CD14-positive monocyte (primary cell): ENCODE data around the gene MRPL23. TPM values are rescaled to one million over a fixed set of nuclear protein-coding genes. Genes with fewer than 3 reads are reported as not detected.

ENCODE experiments used
- DNase-seq, 3 donors: peaks; one replicate each; pipeline ENCODE4 v3.0.0-alpha.2; 2011 to 2022
- H2AFZ ChIP-seq: 2 replicates; pipeline ENCODE4 v1.6.0; 2012; ENCODE audit warnings: mild to moderate bottlenecking, low read depth, low read length, inconsistent platforms; ENCODE audit not compliant: insufficient read depth, poor library complexity, severe bottlenecking
- H3K27ac ChIP-seq, 2 donors: 1 replicate in 1 of 2; 2 replicates in 1 of 2; pipeline ENCODE4 v1.5.1; 2012 to 2013; ENCODE audit warnings: low read length in 2 of 2, control low read depth in 1 of 2, inconsistent platforms in 1 of 2, low read depth in 1 of 2, mild to moderate bottlenecking in 1 of 2
- H3K27me3 ChIP-seq, 2 donors: one replicate each; pipeline versions ENCODE4 v1.6.0 to v1.6.1; 2011 to 2013; ENCODE audit warnings: low read length in 2 of 2; ENCODE audit not compliant: control insufficient read depth in 2 of 2, insufficient read depth in 2 of 2
- H3K36me3 ChIP-seq, 2 donors: replicated peaks in 1 of 2; 1 replicate in 1 of 2; 2 replicates in 1 of 2; pipeline versions ENCODE4 v1.5.1 to v1.6.1; 2012 to 2013; ENCODE audit warnings: low read length in 2 of 2, control low read depth in 1 of 2, inconsistent platforms in 1 of 2, mild to moderate bottlenecking in 1 of 2; ENCODE audit not compliant: insufficient read depth in 2 of 2, control insufficient read depth in 1 of 2
- H3K4me1 ChIP-seq, 2 donors: 1 replicate in 1 of 2; 2 replicates in 1 of 2; pipeline versions ENCODE4 v1.5.1 to v1.6.1; 2012 to 2013; ENCODE audit warnings: low read length in 2 of 2, control low read depth in 1 of 2, inconsistent platforms in 1 of 2, mild to moderate bottlenecking in 1 of 2, moderate library complexity in 1 of 2; ENCODE audit not compliant: insufficient read depth in 2 of 2, control insufficient read depth in 1 of 2
- H3K4me2 ChIP-seq: replicated peaks from 2 replicates; pipeline ENCODE3; 2012; ENCODE audit warnings: low read length, moderate library complexity, mild to moderate bottlenecking; ENCODE audit not compliant: poor library complexity, severe bottlenecking; ENCODE audit errors: extremely low read depth
- H3K4me3 ChIP-seq, 3 experiments: fragments of 200-600 bp in 1 of 3; sonication (generic) in 1 of 3; replicated peaks in 1 of 3; 1 replicate in 2 of 3; 2 replicates in 1 of 3; pipeline ENCODE4 v1.5.1; 2011 to 2013; ENCODE audit warnings: low read length in 3 of 3, mild to moderate bottlenecking in 3 of 3, control low read depth in 2 of 3, low read depth in 2 of 3, inconsistent platforms in 1 of 3, moderate library complexity in 1 of 3
- H3K79me2 ChIP-seq: 2 replicates; pipeline ENCODE4 v1.6.0; 2012; ENCODE audit warnings: mild to moderate bottlenecking, control low read depth, inconsistent platforms, low read length, moderate library complexity; ENCODE audit not compliant: insufficient read depth
- H3K9ac ChIP-seq: 2 replicates; pipeline ENCODE4 v1.6.0; 2017; ENCODE audit warnings: low read length, mild to moderate bottlenecking; ENCODE audit not compliant: insufficient read depth, poor library complexity, severe bottlenecking
- H3K9me3 ChIP-seq, 2 donors: replicated peaks in 1 of 2; 1 replicate in 1 of 2; 2 replicates in 1 of 2; pipeline versions ENCODE4 v1.5.1 to v1.6.1; 2012 to 2013; ENCODE audit warnings: low read length in 2 of 2, control low read depth in 1 of 2; ENCODE audit not compliant: control insufficient read depth in 1 of 2, insufficient read depth in 1 of 2
- H4K20me1 ChIP-seq: 2 replicates; pipeline ENCODE4 v1.6.0; 2012; ENCODE audit warnings: mild to moderate bottlenecking, low read length, control low read depth, moderate library complexity; ENCODE audit not compliant: insufficient read depth
- H3K27ac Mint-ChIP-seq, 7 donors: one replicate each; pipeline ENCODE4 v1.8.0; 2020; ENCODE audit warnings: mild to moderate bottlenecking in 7 of 7, mixed read lengths in 7 of 7, moderate library complexity in 6 of 7, inconsistent platforms in 2 of 7
- H3K27me3 Mint-ChIP-seq, 3 donors: one replicate each; pipeline ENCODE4 v1.8.0; 2021 to 2022; ENCODE audit warnings: low read depth in 3 of 3, mild to moderate bottlenecking in 3 of 3, mixed read lengths in 3 of 3, moderate library complexity in 3 of 3, inconsistent platforms in 1 of 3
- H3K36me3 Mint-ChIP-seq, 2 donors: one replicate each; pipeline ENCODE4 v1.8.0; 2020; ENCODE audit warnings: mixed read lengths in 2 of 2, inconsistent platforms in 1 of 2, mild to moderate bottlenecking in 1 of 2
- H3K4me1 Mint-ChIP-seq: one replicate; pipeline ENCODE4 v1.8.0; 2020; ENCODE audit warnings: mild to moderate bottlenecking, mixed read lengths
- H3K4me3 Mint-ChIP-seq, 2 donors: one replicate each; pipeline ENCODE4 v1.8.0; 2020; ENCODE audit warnings: mild to moderate bottlenecking in 2 of 2, mixed read lengths in 2 of 2, moderate library complexity in 1 of 2
- H3K9me3 Mint-ChIP-seq, 7 donors: one replicate each; pipeline ENCODE4 v1.8.0; 2020 to 2022; ENCODE audit warnings: mixed read lengths in 7 of 7, mild to moderate bottlenecking in 6 of 7, moderate library complexity in 6 of 7, inconsistent platforms in 2 of 7
- WGBS: methylation state at CpG from one replicate; pipeline ENCODE4 v1.1.5; 2013; ENCODE audit warnings: missing lambda C conversion rate; ENCODE audit not compliant: insufficient coverage; 5-methylcytosine and 5-hydroxymethylcytosine counted together
- intact Hi-C, 2 donors: fragments of 100-400 bp; cut with micrococcal nuclease; formaldehyde crosslinking; loops; one replicate each; pipeline versions ENCODE4 v1.15.0 to v1.15.1; 2023
- polyA plus RNA-seq, 3 donors: library from polyadenylated mRNA; depleted of rRNA in 1 of 3; unstranded in 2 of 3; stranded (reverse) in 1 of 3; fragments of 300-500 nt in 2 of 3; fragments of >200 nt in 1 of 3; fragmentation: Illumina TruSeq in 2 of 3; gene quantifications; 1 replicate in 2 of 3; 2 replicates in 1 of 3; pipeline ENCODE4 v1.2.3, GENCODE V29; 2012 to 2021
- TF ChIP-seq, protein P1 (sequence below): fragments of 200-600 bp; IDR thresholded peaks from one replicate; pipeline ENCODE4 v1.8.0; 2022; ENCODE audit warnings: antibody characterized with exemption, mild to moderate bottlenecking

The MRPL23 gene
- polyA plus RNA-seq, 3 donors = 19.3 to 109 (median 51.1) TPM

DNA sequence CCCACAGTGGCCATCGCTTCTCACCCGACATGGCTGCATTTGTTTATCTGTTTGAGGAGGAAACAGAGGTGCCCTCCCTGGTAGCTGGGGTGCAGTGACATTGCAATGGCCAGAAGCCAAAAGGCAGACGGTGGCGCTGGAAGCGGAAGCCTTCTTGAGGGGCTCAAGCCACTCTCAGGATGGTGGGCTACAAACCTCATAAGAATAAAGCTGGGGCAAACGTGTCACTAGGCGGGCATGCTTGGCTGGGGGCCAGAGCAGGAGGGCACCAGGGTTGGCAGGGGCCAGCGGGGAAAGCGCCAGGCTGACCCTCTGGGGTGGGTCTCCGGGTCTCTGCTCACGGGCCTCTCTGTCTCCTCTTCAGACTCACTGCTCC lies 15.0 kb upstream of the MRPL23 start:
- Histone ChIP-seq H3K4me2 (peak overlapping the region; percentile 8), H2AFZ (peak overlapping the region; percentile 6), H3K4me1 (peaks cover 9 to 12% of the 10 kb centered on the region in 2 donors), H3K9me3 (no peaks in the 10 kb centered on the region), H3K9ac (no peak overlapping the region), H3K36me3 (no peaks in the 10 kb centered on the region), H3K27me3 (peaks cover 0 to 4% of the 10 kb centered on the region in 2 donors), H3K79me2 (no peaks in the 10 kb centered on the region), H3K4me3 (no peak overlapping the region), H4K20me1 (no peaks in the 10 kb centered on the region), H3K27ac (no peak overlapping the region)
- peaks cover 10 to 25% (median 15%) of the 10 kb centered on the region in 3 donors for H3K27me3 Mint-ChIP-seq
- H3K36me3 Mint-ChIP-seq = no peaks in the 10 kb centered on the region
- peaks cover 0 to 3% (median 0%) of the 10 kb centered on the region in 7 donors for H3K9me3 Mint-ChIP-seq
- WGBS = 13% methylated on average over 7 of the region's 11 CpGs
- no peak overlapping the region for H3K27ac Mint-ChIP-seq
- H3K4me1 Mint-ChIP-seq = peaks cover 13% of the 10 kb centered on the region
- TF ChIP-seq, protein P1, sequence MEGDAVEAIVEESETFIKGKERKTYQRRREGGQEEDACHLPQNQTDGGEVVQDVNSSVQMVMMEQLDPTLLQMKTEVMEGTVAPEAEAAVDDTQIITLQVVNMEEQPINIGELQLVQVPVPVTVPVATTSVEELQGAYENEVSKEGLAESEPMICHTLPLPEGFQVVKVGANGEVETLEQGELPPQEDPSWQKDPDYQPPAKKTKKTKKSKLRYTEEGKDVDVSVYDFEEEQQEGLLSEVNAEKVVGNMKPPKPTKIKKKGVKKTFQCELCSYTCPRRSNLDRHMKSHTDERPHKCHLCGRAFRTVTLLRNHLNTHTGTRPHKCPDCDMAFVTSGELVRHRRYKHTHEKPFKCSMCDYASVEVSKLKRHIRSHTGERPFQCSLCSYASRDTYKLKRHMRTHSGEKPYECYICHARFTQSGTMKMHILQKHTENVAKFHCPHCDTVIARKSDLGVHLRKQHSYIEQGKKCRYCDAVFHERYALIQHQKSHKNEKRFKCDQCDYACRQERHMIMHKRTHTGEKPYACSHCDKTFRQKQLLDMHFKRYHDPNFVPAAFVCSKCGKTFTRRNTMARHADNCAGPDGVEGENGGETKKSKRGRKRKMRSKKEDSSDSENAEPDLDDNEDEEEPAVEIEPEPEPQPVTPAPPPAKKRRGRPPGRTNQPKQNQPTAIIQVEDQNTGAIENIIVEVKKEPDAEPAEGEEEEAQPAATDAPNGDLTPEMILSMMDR = no peak
- intact Hi-C loops = no loop called here
- peak overlapping the region in 1 of 2 donors; percentile 68 for H3K4me3 Mint-ChIP-seq
- DNase-seq = no peak

DNA sequence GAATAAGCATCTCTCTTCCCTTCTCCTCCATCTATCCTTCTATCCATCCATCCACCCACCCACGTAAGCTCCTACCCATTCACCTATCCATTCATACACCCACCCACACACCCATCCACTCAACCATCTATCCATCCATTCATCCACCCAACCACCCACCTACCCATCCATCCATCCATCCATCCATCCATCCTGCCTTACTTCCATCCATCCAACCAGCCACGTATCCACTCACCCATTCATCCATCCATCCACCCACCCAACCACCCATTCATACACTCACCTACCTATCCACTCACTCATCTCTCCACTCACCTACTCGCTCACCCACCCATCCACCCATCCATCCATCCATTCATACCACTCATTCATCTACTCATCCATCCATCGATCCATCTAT lies 14.5 kb upstream of the MRPL23 start:
- Histone ChIP-seq H3K4me3 (no peak overlapping the region), H3K4me1 (peaks cover 9 to 12% of the 10 kb centered on the region in 2 donors), H3K27ac (no peak overlapping the region), H3K9me3 (no peaks in the 10 kb centered on the region), H3K4me2 (no peak overlapping the region), H3K9ac (no peak overlapping the region), H3K27me3 (peaks cover 0 to 4% of the 10 kb centered on the region in 2 donors), H3K36me3 (no peaks in the 10 kb centered on the region), H4K20me1 (no peaks in the 10 kb centered on the region), H2AFZ (no peak overlapping the region), H3K79me2 (no peaks in the 10 kb centered on the region)
- H3K4me3 Mint-ChIP-seq = no peak overlapping the region
- intact Hi-C loops = no loop called here
- 100% methylated on average over 3 of the region's 4 CpGs for WGBS
- no peaks in the 10 kb centered on the region for H3K36me3 Mint-ChIP-seq
- peaks cover 10 to 23% (median 15%) of the 10 kb centered on the region in 3 donors for H3K27me3 Mint-ChIP-seq
- H3K4me1 Mint-ChIP-seq = peaks cover 13% of the 10 kb centered on the region
- TF ChIP-seq, protein P1 = no peak
- no peak for DNase-seq
- H3K9me3 Mint-ChIP-seq = peaks cover 0 to 3% (median 0%) of the 10 kb centered on the region in 7 donors
- H3K27ac Mint-ChIP-seq = no peak overlapping the region
